ENCODE data around the gene NPIPB12. TPM values are rescaled to one million over a fixed set of nuclear protein-coding genes. Genes with fewer than 3 reads are reported as not detected.
"Not testable (repeated sequence)": the region's sequence is repeated elsewhere in the genome, so short reads cannot be mapped to it uniquely, and the experiment has no call there.

NPIPB12 gene
- total RNA-seq, 1 experiment from 2014 or later: 53.1 TPM

GRCh38 chr16:29465985-29466824 lies 40.0 kb downstream of the NPIPB12 start:
- CTCF ChIA-PET; H3K36me3 ChIP-seq (ENCODE audit: control insufficient read depth, insufficient read depth, low read length); H3K4me3 Mint-ChIP-seq (ENCODE audit: unreplicated experiment); H3K4me1 Mint-ChIP-seq (ENCODE audit: low read depth, unreplicated experiment); DNase-seq; BruUV-seq (replicated peaks); H3K4me1 ChIP-seq; H3K27ac Mint-ChIP-seq (ENCODE audit: unreplicated experiment); H3K36me3 Mint-ChIP-seq (ENCODE audit: insufficient read depth, unreplicated experiment); POLR2A ChIA-PET; H3K9me3 Mint-ChIP-seq (ENCODE audit: unreplicated experiment); H3K27me3 ChIP-seq (replicated peaks; ENCODE audit: control insufficient read depth, insufficient read depth, low read length); H3K4me3 ChIP-seq (ENCODE audit: low read depth, low read length); intact Hi-C loops (cut with micrococcal nuclease; ENCODE audit: unreplicated experiment); H3K9me3 ChIP-seq; H3K27me3 Mint-ChIP-seq (ENCODE audit: insufficient read depth, unreplicated experiment): not testable (repeated sequence)

DNA sequence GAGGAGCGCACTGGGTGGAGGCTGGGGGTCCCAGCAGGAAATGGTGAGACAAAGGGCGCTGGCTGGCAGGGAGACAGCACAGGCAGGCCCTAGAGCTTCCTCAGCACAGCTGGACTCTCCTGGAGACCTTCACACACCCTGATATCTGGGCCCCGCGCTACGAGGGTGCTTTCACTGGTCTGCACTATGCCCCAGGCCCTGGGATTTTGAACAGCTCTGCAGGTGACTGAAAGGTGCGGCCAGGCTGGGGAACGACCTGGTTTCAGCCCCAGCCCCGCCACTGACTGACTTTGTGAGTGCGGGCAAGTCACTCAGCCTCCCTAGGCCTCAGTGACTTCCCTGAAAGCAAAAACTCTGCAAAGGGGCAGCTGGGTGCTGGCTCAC lies 45.6 kb downstream of the NPIPB12 start:
- H3K9me3 ChIP-seq; H3K4me3 ChIP-seq (ENCODE audit: low read depth, low read length); intact Hi-C loops (cut with micrococcal nuclease; ENCODE audit: unreplicated experiment); H3K4me1 ChIP-seq; H3K27ac Mint-ChIP-seq (ENCODE audit: unreplicated experiment); H3K4me3 Mint-ChIP-seq (ENCODE audit: unreplicated experiment); BruUV-seq (replicated peaks); DNase-seq; H3K36me3 Mint-ChIP-seq (ENCODE audit: insufficient read depth, unreplicated experiment); CTCF ChIA-PET; H3K36me3 ChIP-seq (ENCODE audit: control insufficient read depth, insufficient read depth, low read length); H3K27me3 ChIP-seq (replicated peaks; ENCODE audit: control insufficient read depth, insufficient read depth, low read length); H3K4me1 Mint-ChIP-seq (ENCODE audit: low read depth, unreplicated experiment); H3K9me3 Mint-ChIP-seq (ENCODE audit: unreplicated experiment); H3K27me3 Mint-ChIP-seq (ENCODE audit: insufficient read depth, unreplicated experiment); POLR2A ChIA-PET: not testable (repeated sequence)

DNA sequence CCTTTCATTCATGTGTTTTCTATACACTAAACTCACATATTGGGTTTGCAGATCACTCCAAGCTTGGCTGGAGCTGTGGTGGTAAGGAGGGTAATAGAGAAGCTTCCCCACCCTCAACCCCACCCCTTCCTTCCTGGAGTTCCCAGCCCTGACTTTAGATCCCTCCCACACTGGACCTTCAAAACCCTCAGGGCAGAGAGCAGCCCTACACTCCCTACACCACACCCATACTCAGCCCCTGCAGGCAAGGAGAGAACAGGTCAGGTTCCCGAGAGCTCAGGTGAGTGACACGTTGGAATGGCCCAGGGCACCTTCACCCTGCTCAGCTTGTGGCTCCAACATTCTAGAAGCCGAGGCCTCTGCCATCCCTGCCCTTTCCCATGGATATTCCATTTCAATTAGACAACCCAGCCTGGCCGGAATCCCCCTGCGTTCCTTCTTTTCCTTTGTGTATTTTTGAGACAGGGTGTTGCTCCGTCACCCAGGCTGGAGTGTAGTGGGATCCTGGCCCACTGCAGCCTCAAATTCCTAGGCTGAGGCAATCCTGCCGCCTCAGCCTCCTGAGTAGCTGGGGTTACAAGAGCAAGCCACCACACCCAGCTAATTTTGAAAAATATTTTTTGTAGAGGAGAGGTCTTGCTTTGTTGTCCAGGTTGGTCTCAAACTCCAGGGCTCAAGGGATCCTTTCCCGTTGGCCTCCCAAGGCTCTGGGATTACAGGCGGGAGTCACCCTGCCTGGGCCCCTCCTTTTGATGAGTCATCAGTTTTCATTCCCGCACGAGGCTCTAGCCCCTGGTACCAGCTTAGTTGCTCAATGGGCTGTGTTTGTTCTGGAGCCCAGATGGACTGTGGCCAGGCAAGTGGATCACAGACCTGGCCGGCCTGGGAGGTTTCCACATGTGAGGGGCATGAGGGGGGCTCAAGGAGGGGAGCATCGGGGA lies 46.2 kb downstream of the NPIPB12 start, which contains the start of gene SULT1A4:
TSS of gene SULT1A4 (plus strand) at position 208 of the 941 bp plus-strand sequence. CDS start 1,473 bp downstream, outside the sequence.
- POLR2A ChIA-PET; H3K4me3 Mint-ChIP-seq (ENCODE audit: unreplicated experiment); CTCF ChIA-PET; H3K36me3 ChIP-seq (ENCODE audit: control insufficient read depth, insufficient read depth, low read length); H3K4me1 Mint-ChIP-seq (ENCODE audit: low read depth, unreplicated experiment); H3K9me3 ChIP-seq; H3K27me3 Mint-ChIP-seq (ENCODE audit: insufficient read depth, unreplicated experiment); DNase-seq; H3K9me3 Mint-ChIP-seq (ENCODE audit: unreplicated experiment); H3K4me1 ChIP-seq; H3K27me3 ChIP-seq (replicated peaks; ENCODE audit: control insufficient read depth, insufficient read depth, low read length); intact Hi-C loops (cut with micrococcal nuclease; ENCODE audit: unreplicated experiment); H3K27ac Mint-ChIP-seq (ENCODE audit: unreplicated experiment); H3K4me3 ChIP-seq (ENCODE audit: low read depth, low read length); H3K36me3 Mint-ChIP-seq (ENCODE audit: insufficient read depth, unreplicated experiment); BruUV-seq (replicated peaks): not testable (repeated sequence)

- POLR2A ChIA-PET; H3K27me3 ChIP-seq (replicated peaks; ENCODE audit: control insufficient read depth, insufficient read depth, low read length); H3K36me3 ChIP-seq (ENCODE audit: control insufficient read depth, insufficient read depth, low read length); H3K4me3 Mint-ChIP-seq (ENCODE audit: unreplicated experiment); H3K27ac Mint-ChIP-seq (ENCODE audit: unreplicated experiment); CTCF ChIA-PET; BruUV-seq (replicated peaks); DNase-seq; H3K9me3 Mint-ChIP-seq (ENCODE audit: unreplicated experiment); H3K9me3 ChIP-seq; H3K4me1 Mint-ChIP-seq (ENCODE audit: low read depth, unreplicated experiment); H3K4me3 ChIP-seq (ENCODE audit: low read depth, low read length); H3K27me3 Mint-ChIP-seq (ENCODE audit: insufficient read depth, unreplicated experiment); intact Hi-C loops (cut with micrococcal nuclease; ENCODE audit: unreplicated experiment); H3K4me1 ChIP-seq; H3K36me3 Mint-ChIP-seq (ENCODE audit: insufficient read depth, unreplicated experiment): not testable (repeated sequence)
Observed at GRCh38 chr16:29457660-29458059, 48.5 kb downstream of the NPIPB12 start.

GRCh38 chr16:29454828-29455227 lies 51.4 kb downstream of the NPIPB12 start:
- H3K27ac Mint-ChIP-seq (ENCODE audit: unreplicated experiment); H3K9me3 Mint-ChIP-seq (ENCODE audit: unreplicated experiment); H3K4me1 ChIP-seq; CTCF ChIA-PET; H3K4me1 Mint-ChIP-seq (ENCODE audit: low read depth, unreplicated experiment); DNase-seq; H3K4me3 ChIP-seq (ENCODE audit: low read depth, low read length); POLR2A ChIA-PET; H3K36me3 ChIP-seq (ENCODE audit: control insufficient read depth, insufficient read depth, low read length); H3K27me3 ChIP-seq (replicated peaks; ENCODE audit: control insufficient read depth, insufficient read depth, low read length); intact Hi-C loops (cut with micrococcal nuclease; ENCODE audit: unreplicated experiment); H3K36me3 Mint-ChIP-seq (ENCODE audit: insufficient read depth, unreplicated experiment); H3K4me3 Mint-ChIP-seq (ENCODE audit: unreplicated experiment); H3K9me3 ChIP-seq; BruUV-seq (replicated peaks); H3K27me3 Mint-ChIP-seq (ENCODE audit: insufficient read depth, unreplicated experiment): not testable (repeated sequence)

- POLR2A ChIA-PET; H3K4me1 Mint-ChIP-seq (ENCODE audit: low read depth, unreplicated experiment); H3K27me3 ChIP-seq (replicated peaks; ENCODE audit: control insufficient read depth, insufficient read depth, low read length); H3K27me3 Mint-ChIP-seq (ENCODE audit: insufficient read depth, unreplicated experiment); H3K9me3 Mint-ChIP-seq (ENCODE audit: unreplicated experiment); DNase-seq; H3K4me3 Mint-ChIP-seq (ENCODE audit: unreplicated experiment); H3K36me3 Mint-ChIP-seq (ENCODE audit: insufficient read depth, unreplicated experiment); H3K36me3 ChIP-seq (ENCODE audit: control insufficient read depth, insufficient read depth, low read length); CTCF ChIA-PET; BruUV-seq (replicated peaks); H3K4me1 ChIP-seq; intact Hi-C loops (cut with micrococcal nuclease; ENCODE audit: unreplicated experiment); H3K4me3 ChIP-seq (ENCODE audit: low read depth, low read length); H3K9me3 ChIP-seq; H3K27ac Mint-ChIP-seq (ENCODE audit: unreplicated experiment): not testable (repeated sequence)
Observed at GRCh38 chr16:29454269-29454668, 51.9 kb downstream of the NPIPB12 start, which contains the start of the genes BOLA2 and SLX1B. BOLA2 (minus strand) TSS chr16:29454351; CDS start chr16:29454253, 98 bp downstream. SLX1B (plus strand) TSS chr16:29454533.

Measured in Caco-2 (cell line).